HCT116 (cell line): ENCODE data around the gene GNPTAB. TPM values are rescaled to one million over a fixed set of nuclear protein-coding genes. Genes with fewer than 3 reads are reported as not detected.

ENCODE experiments used
- ATAC-seq: fragments of 200-7000 bp; cut with Tn5 transposase; 2 replicates; pipeline ENCODE4 v1.9.1; 2020; ENCODE audit warnings: mild to moderate bottlenecking, moderate library complexity
- BruUV-seq: library from RNA; stranded (reverse); fragments of 400-500 nt; replicated peaks from 2 replicates; lab custom pipeline; 2021; lab: Mats Ljungman, UMichigan
- CTCF ChIA-PET: fragments of 300-600 bp; sonication (Branson Sonifier 250); formaldehyde crosslinking; loops from one replicate; lab custom pipeline; 2021; ENCODE audit warnings: antibody characterized with exemption; lab: Charles Lee
- POLR2A ChIA-PET: fragments of 300-600, 350-600 bp; sonication (Branson Sonifier 250); formaldehyde crosslinking; loops from one replicate; lab custom pipeline; 2021; ENCODE audit warnings: antibody characterized with exemption; lab: Charles Lee
- RAD21 ChIA-PET, 2 experiments: fragments of 300-600 bp; sonication (Branson Sonifier 250); formaldehyde crosslinking; loops; one replicate each; lab custom pipeline; 2023; ENCODE audit warnings: low total read pairs in 2 of 2; ENCODE audit not compliant: uncharacterized antibody in 2 of 2, unreplicated experiment in 2 of 2, low non-redundant PET in 1 of 2; lab: Charles Lee
- DNase-seq: peaks from one replicate; pipeline ENCODE4 v3.0.0-alpha.2; 2010; ENCODE audit warnings: low read depth, low spot score
- H2AFZ ChIP-seq: fragments of 200-600 bp; shearing (Covaris generic), sonication (generic); 2 replicates; pipeline ENCODE4 v1.6.1; 2017; ENCODE audit warnings: low read depth, mixed run types, mixed read lengths, antibody characterized with exemption, low read length; ENCODE audit not compliant: poor library complexity, severe bottlenecking
- H3K27ac ChIP-seq: 2 replicates; pipeline ENCODE4 v1.5.1; 2012; ENCODE audit warnings: low read depth, low read length
- H3K27me3 ChIP-seq: fragments of 200-600 bp; sonication (generic); 2 replicates; pipeline ENCODE4 v1.6.1; 2016; ENCODE audit warnings: mixed run types, low read length, mixed read lengths; ENCODE audit not compliant: insufficient read depth
- H3K36me3 ChIP-seq, 2 experiments: fragments of 200-500 bp in 1 of 2; fragments of 200-600 bp in 1 of 2; sonication (Bioruptor generic) in 1 of 2; sonication (generic) in 1 of 2; 2 replicates each; pipeline versions ENCODE4 v1.5.1 to v1.6.1; 2014 to 2016; ENCODE audit warnings: low read length in 2 of 2, inconsistent platforms in 1 of 2, mixed read lengths in 1 of 2, mixed run types in 1 of 2; ENCODE audit not compliant: insufficient read depth in 2 of 2, control insufficient read depth in 1 of 2
- H3K4me1 ChIP-seq, 2 experiments: fragments of 200-600 bp in 1 of 2; sonication (generic) in 1 of 2; 2 replicates each; pipeline versions ENCODE4 v1.5.1 to v1.6.1; 2012 to 2017; ENCODE audit warnings: low read length in 2 of 2, inconsistent platforms in 1 of 2, mild to moderate bottlenecking in 1 of 2, mixed read lengths in 1 of 2, mixed run types in 1 of 2, moderate library complexity in 1 of 2; ENCODE audit not compliant: insufficient read depth in 2 of 2, control insufficient read depth in 1 of 2
- H3K4me2 ChIP-seq: fragments of 200-600 bp; sonication (generic); 2 replicates; pipeline ENCODE4 v1.6.1; 2017; ENCODE audit warnings: mixed run types, low read length, mixed read lengths
- H3K4me3 ChIP-seq, 2 experiments: fragments of 200-600 bp in 1 of 2; sonication (generic) in 1 of 2; replicated peaks in 1 of 2; 2 replicates each; pipeline ENCODE4 v1.5.1; 2011 to 2016; ENCODE audit warnings: low read length in 2 of 2, control low read depth in 1 of 2, low read depth in 1 of 2, mild to moderate bottlenecking in 1 of 2, mixed read lengths in 1 of 2, mixed run types in 1 of 2
- H3K79me2 ChIP-seq: fragments of 200-600 bp; sonication (generic); 2 replicates; pipeline ENCODE4 v1.6.1; 2017; ENCODE audit warnings: mild to moderate bottlenecking, mixed run types, low read length, moderate library complexity, mixed read lengths; ENCODE audit not compliant: insufficient read depth
- H3K9ac ChIP-seq: fragments of 200-600 bp; sonication (generic); 2 replicates; pipeline ENCODE4 v1.6.1; 2016; ENCODE audit warnings: low read length, mixed read lengths
- H3K9me2 ChIP-seq: fragments of 200-600 bp; sonication (generic), shearing (Covaris generic); 2 replicates; pipeline ENCODE4 v1.6.1; 2017; ENCODE audit warnings: mixed run types, mild to moderate bottlenecking, moderate library complexity; ENCODE audit not compliant: insufficient read depth
- H3K9me3 ChIP-seq, 2 experiments: fragments of 200-500 bp in 1 of 2; fragments of 200-600 bp in 1 of 2; sonication (Bioruptor generic) in 1 of 2; sonication (generic) in 1 of 2; 2 replicates each; pipeline ENCODE4 v1.6.1; 2014 to 2017; ENCODE audit warnings: low read length in 2 of 2, mixed read lengths in 2 of 2, inconsistent platforms in 1 of 2, low read depth in 1 of 2, mild to moderate bottlenecking in 1 of 2, mixed run types in 1 of 2, moderate library complexity in 1 of 2; ENCODE audit not compliant: control insufficient read depth in 1 of 2, insufficient read depth in 1 of 2
- H4K20me1 ChIP-seq: fragments of 200-600 bp; sonication (generic), shearing (Covaris generic); 2 replicates; pipeline ENCODE4 v1.6.1; 2017; ENCODE audit warnings: mixed run types, mild to moderate bottlenecking, moderate library complexity; ENCODE audit not compliant: insufficient read depth
- CBX3 ChIP-seq: IDR thresholded peaks from 2 replicates; pipeline ENCODE4 v1.6.1; 2012; ENCODE audit warnings: low read depth
- ELF1 ChIP-seq: IDR thresholded peaks from 2 replicates; pipeline ENCODE4 v1.6.1; 2012; ENCODE audit warnings: low read depth, borderline replicate concordance
- EZH2phosphoT487 ChIP-seq: fragments of 200-600 bp; IDR thresholded peaks from 2 replicates; pipeline ENCODE4 v1.6.1; 2018; ENCODE audit warnings: antibody characterized with exemption, borderline replicate concordance
- REST ChIP-seq: IDR thresholded peaks from 2 replicates; pipeline ENCODE4 v1.6.1; 2012; ENCODE audit warnings: low read depth
- SIN3A ChIP-seq: IDR thresholded peaks from 2 replicates; pipeline ENCODE4 v1.6.1; 2012; ENCODE audit warnings: low read depth
- YY1 ChIP-seq: IDR thresholded peaks from 2 replicates; pipeline ENCODE4 v1.6.1; 2011; ENCODE audit warnings: low read length, low read depth, moderate library complexity, mild to moderate bottlenecking; ENCODE audit not compliant: insufficient replicate concordance; ENCODE audit errors: extremely low read depth
- intact Hi-C: fragments of 100-400 bp; cut with micrococcal nuclease; formaldehyde crosslinking; loops from 2 replicates; pipeline ENCODE4 v1.10.0; 2022
- total RNA-seq: library from RNA; stranded (reverse); gene quantifications from one replicate; pipeline ENCODE4 v1.2.1, GENCODE V29; 2021; ENCODE audit not compliant: unreplicated experiment

The GNPTAB gene
- total RNA-seq, 1 experiment from 2014 or later = 41.4 TPM

- DNase-seq = no peak
- POLR2A ChIA-PET = no interaction called here
- BruUV-seq = no TSS peak
- no peak overlapping the region for H3K9ac ChIP-seq
- H3K9me3 ChIP-seq = no peaks in the 10 kb centered on the region
- TF ChIP-seq YY1 (no peak), EZH2phosphoT487 (no peak), CBX3 (no peak)
- TF ChIP-seq, all 23 proteins: peak for 0
- Histone ChIP-seq H3K9me2 (no peaks in the 10 kb centered on the region), H3K79me2 (no peaks in the 10 kb centered on the region), H3K27me3 (no peaks in the 10 kb centered on the region), H3K4me1 (no peaks in the 10 kb centered on the region), H4K20me1 (no peaks in the 10 kb centered on the region), H3K4me2 (no peak overlapping the region), H3K4me3 (no peak overlapping the region), H3K27ac (no peak overlapping the region), H2AFZ (no peak overlapping the region), H3K36me3 (no peaks in the 10 kb centered on the region)
- ChIA-PET RAD21 (no interaction called here), CTCF (interaction anchor here (1.8 kb wide), 1 partner anchor 16 kb away, joined by 5 read pairs; the partner anchor contains the start of gene GNPTAB)
- ATAC-seq = no peak; the same call in 1 of the 2 replicates
- intact Hi-C loops = no loop called here
Observed at GRCh38 chr12:101847325-101847724, 16.6 kb upstream of the GNPTAB start.

GRCh38 chr12:101845137-101845711 is 14.5 kb upstream of the GNPTAB start:
- Histone ChIP-seq H3K4me1 (peaks cover 0 to 1% of the 10 kb centered on the region in 2 experiments; a peak in 2 of 4 replicates), H3K9me2 (no peaks in the 10 kb centered on the region), H3K27me3 (no peaks in the 10 kb centered on the region), H4K20me1 (no peaks in the 10 kb centered on the region), H3K9ac (no peak overlapping the region), H2AFZ (no peak overlapping the region), H3K36me3 (no peaks in the 10 kb centered on the region), H3K4me3 (no peak overlapping the region), H3K79me2 (no peaks in the 10 kb centered on the region), H3K9me3 (no peaks in the 10 kb centered on the region), H3K4me2 (no peak overlapping the region), H3K27ac (no peak overlapping the region)
- no peak for ATAC-seq
- intact Hi-C loops = no loop called here
- ChIA-PET RAD21 (no interaction called here), CTCF (no interaction called here), POLR2A (no interaction called here)
- DNase-seq = no peak
- no TSS peak for BruUV-seq
- no peak for TF ChIP-seq SIN3A
- no peak for TF ChIP-seq ELF1
- no peak for TF ChIP-seq REST
